ENCODE measurements around the gene SLC26A1. TPM values are rescaled to one million over a fixed set of nuclear protein-coding genes. Genes with fewer than 3 reads are reported as not detected.

Gene SLC26A1
- total and polyA plus RNA-seq, 2 donors: 0.14 to 0.41 TPM

DNA sequence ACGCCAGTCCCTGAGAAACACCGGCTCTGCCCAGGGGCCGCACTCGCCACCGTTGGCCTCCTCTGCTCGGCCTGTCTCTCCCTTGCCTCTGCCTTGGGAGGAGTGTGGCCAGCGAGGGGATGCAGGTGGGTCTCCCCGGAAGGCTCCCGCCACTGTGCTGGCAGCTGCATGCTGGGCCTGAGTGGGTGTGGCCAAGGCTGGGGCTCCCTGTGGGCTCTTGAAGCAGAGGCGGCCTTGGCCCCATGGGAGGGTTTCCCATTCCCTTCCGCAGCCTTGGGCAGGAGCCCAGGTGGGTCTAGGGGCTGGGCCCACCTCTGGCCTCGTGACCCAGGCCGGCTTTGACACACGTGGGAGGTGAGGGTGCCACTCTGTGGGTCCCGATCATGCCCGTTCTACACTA, 37.4 kb upstream of the SLC26A1 start:
- Histone ChIP-seq H3K27me3 (ENCODE audit: control insufficient read depth in 2 of 2, insufficient read depth in 1 of 2, low read length in 1 of 2) (peaks cover 0 to 26% of the 10 kb centered on the region in 2 donors), H3K27ac (ENCODE audit: low read depth in 1 of 2, low read length in 1 of 2) (no peak overlapping the region), H3K4me3 (ENCODE audit: low read length in 2 of 2) (no peak overlapping the region), H3K4me1 (ENCODE audit: control insufficient read depth in 2 of 2, insufficient read depth in 2 of 2, low read length in 2 of 2) (peaks cover 0 to 2% of the 10 kb centered on the region in 2 donors), H3K9me3 (ENCODE audit: control insufficient read depth in 2 of 2, insufficient read depth in 1 of 2, low read length in 1 of 2) (no peaks in the 10 kb centered on the region), H3K36me3 (ENCODE audit: control insufficient read depth in 2 of 2, insufficient read depth in 2 of 2, low read length in 1 of 2) (peaks cover 0 to 6% of the 10 kb centered on the region in 2 donors)
- 77% methylated on average over 16 of the region's 16 CpGs for WGBS
- DNase-seq (ENCODE audit: low read depth in 6 of 9, low spot score in 9 of 9): no peak

DNA sequence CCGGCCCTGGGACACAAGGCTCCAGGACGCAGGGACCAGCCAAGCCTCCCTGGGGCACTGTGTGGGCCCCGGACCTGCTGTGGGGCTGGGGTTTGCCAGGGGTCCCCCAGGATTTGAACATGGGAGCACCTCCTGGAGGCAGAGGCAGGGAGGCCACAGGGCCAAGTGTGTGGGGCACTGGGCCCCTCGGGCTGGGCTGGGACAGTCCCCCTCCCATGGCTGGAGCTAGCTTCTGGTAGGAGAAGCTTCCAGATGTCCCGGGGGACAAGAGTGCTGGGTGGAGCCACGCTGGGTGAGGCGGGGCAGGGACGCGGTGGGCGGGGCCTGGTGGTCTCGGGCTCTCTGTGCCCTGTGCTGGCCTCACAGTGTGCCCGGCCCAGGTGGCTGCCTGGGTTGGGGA, 36.8 kb upstream of the SLC26A1 start:
- H3K4me3 ChIP-seq (ENCODE audit: low read length in 2 of 2): no peak overlapping the region
- peaks cover 0 to 11% of the 10 kb centered on the region in 2 donors for H3K36me3 ChIP-seq (ENCODE audit: control insufficient read depth in 2 of 2, insufficient read depth in 2 of 2, low read length in 1 of 2)
- WGBS: 76% methylated on average over 12 of the region's 12 CpGs
- H3K9me3 ChIP-seq (ENCODE audit: control insufficient read depth in 2 of 2, insufficient read depth in 1 of 2, low read length in 1 of 2): peaks cover 0 to 2% of the 10 kb centered on the region in 2 donors
- no peak for DNase-seq (ENCODE audit: low read depth in 6 of 9, low spot score in 9 of 9)
- H3K4me1 ChIP-seq (ENCODE audit: control insufficient read depth in 2 of 2, insufficient read depth in 2 of 2, low read length in 2 of 2): peaks cover 0 to 2% of the 10 kb centered on the region in 2 donors
- peaks cover 0 to 26% of the 10 kb centered on the region in 2 donors for H3K27me3 ChIP-seq (ENCODE audit: control insufficient read depth in 2 of 2, insufficient read depth in 1 of 2, low read length in 1 of 2)
- H3K27ac ChIP-seq (ENCODE audit: low read depth in 1 of 2, low read length in 1 of 2): no peak overlapping the region

DNA sequence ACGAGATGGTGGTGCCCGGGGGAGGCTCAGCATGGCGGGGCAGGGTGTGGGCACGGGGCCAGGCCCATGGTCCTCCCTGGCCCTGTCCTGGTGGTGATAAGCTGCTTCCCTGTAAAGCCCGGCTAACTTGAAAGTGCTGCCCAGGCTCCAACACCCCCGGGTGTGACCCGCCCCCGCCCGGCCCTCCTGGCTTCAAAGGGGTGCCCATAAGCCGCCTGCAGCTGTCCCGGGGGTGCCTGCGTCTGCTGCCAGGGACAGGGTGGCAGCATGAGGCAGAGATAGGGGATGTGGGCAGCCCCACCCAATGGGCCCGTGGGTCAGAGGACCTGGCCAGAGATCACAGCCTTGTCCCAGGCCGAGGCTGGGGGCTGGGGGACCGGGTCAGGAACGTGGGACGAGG, 36.3 kb upstream of the SLC26A1 start:
- Histone ChIP-seq H3K36me3 (ENCODE audit: control insufficient read depth in 2 of 2, insufficient read depth in 2 of 2, low read length in 1 of 2) (peaks cover 0 to 13% of the 10 kb centered on the region in 2 donors), H3K4me1 (ENCODE audit: control insufficient read depth in 2 of 2, insufficient read depth in 2 of 2, low read length in 2 of 2) (peaks cover 0 to 2% of the 10 kb centered on the region in 2 donors), H3K4me3 (ENCODE audit: low read length in 2 of 2) (no peak overlapping the region), H3K27me3 (ENCODE audit: control insufficient read depth in 2 of 2, insufficient read depth in 1 of 2, low read length in 1 of 2) (peaks cover 0 to 26% of the 10 kb centered on the region in 2 donors), H3K27ac (ENCODE audit: low read depth in 1 of 2, low read length in 1 of 2) (no peak overlapping the region), H3K9me3 (ENCODE audit: control insufficient read depth in 2 of 2, insufficient read depth in 1 of 2, low read length in 1 of 2) (peaks cover 0 to 2% of the 10 kb centered on the region in 2 donors)
- WGBS: 88% methylated on average over 17 of the region's 17 CpGs
- no peak for DNase-seq (ENCODE audit: low read depth in 6 of 9, low spot score in 9 of 9)

DNA sequence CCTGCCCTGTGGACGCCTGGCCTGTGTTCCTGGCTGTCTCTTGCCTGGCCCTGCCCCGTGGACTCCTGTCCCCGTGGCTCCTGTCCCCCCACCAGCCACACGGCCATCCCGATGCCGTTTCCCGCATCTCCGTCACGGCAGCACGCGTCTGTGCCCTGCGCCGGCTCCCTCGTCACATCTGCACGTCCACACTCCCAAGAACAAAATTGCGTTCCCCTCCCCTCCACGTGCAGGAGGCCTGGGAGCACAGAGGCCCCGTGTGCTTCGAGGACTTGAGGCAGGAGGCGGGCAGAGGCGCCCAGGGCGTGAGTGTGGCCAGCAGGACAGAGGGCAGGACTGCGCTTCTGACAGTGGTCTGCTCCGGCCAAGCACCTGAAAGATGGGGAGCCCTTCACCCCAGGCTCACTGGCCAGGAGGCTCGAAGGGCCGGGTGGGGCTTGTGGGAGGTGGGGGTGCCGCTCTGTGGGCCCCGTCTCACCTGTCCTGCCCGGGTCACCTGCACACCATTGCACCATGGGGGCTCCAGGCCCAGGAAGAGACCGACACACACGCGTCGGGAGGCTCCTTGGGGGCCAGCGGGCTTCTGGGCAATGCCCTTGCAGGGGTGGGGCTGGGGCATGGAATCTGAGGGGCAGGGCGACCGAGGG, 35.5 kb upstream of the SLC26A1 start:
- H3K27me3 ChIP-seq (ENCODE audit: control insufficient read depth in 2 of 2, insufficient read depth in 1 of 2, low read length in 1 of 2): peaks cover 0 to 23% of the 10 kb centered on the region in 2 donors
- H3K4me1 ChIP-seq (ENCODE audit: control insufficient read depth in 2 of 2, insufficient read depth in 2 of 2, low read length in 2 of 2): peaks cover 0 to 2% of the 10 kb centered on the region in 2 donors
- 88% methylated on average over 36 of the region's 36 CpGs for WGBS
- H3K27ac ChIP-seq (ENCODE audit: low read depth in 1 of 2, low read length in 1 of 2): no peak overlapping the region
- peaks cover 0 to 13% of the 10 kb centered on the region in 2 donors for H3K36me3 ChIP-seq (ENCODE audit: control insufficient read depth in 2 of 2, insufficient read depth in 2 of 2, low read length in 1 of 2)
- no peak for DNase-seq (ENCODE audit: low read depth in 6 of 9, low spot score in 9 of 9)
- no peak overlapping the region for H3K4me3 ChIP-seq (ENCODE audit: low read length in 2 of 2)
- H3K9me3 ChIP-seq (ENCODE audit: control insufficient read depth in 2 of 2, insufficient read depth in 1 of 2, low read length in 1 of 2): peaks cover 0 to 2% of the 10 kb centered on the region in 2 donors

DNA sequence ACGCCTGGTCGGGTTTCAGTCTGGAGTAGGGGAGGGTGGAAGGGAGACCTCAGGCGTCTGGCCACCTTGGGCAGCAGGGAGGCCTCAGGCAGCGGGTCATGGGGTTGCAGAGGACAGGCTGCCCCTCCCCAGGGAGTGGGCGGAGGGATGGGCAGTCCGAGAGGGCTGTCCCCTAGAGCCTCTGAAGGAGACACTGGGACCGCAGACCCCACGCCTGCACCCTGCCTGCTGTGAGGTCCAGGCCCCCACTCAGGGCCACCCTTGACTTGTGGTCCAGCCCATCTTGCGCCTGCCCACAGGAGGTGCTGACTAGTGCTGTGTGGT, 34.7 kb upstream of the SLC26A1 start:
- Histone ChIP-seq H3K27me3 (ENCODE audit: control insufficient read depth in 2 of 2, insufficient read depth in 1 of 2, low read length in 1 of 2) (peaks cover 0 to 19% of the 10 kb centered on the region in 2 donors), H3K4me3 (ENCODE audit: low read length in 2 of 2) (no peak overlapping the region), H3K27ac (ENCODE audit: low read depth in 1 of 2, low read length in 1 of 2) (no peak overlapping the region), H3K4me1 (ENCODE audit: control insufficient read depth in 2 of 2, insufficient read depth in 2 of 2, low read length in 2 of 2) (peaks cover 0 to 2% of the 10 kb centered on the region in 2 donors), H3K9me3 (ENCODE audit: control insufficient read depth in 2 of 2, insufficient read depth in 1 of 2, low read length in 1 of 2) (peaks cover 0 to 2% of the 10 kb centered on the region in 2 donors), H3K36me3 (ENCODE audit: control insufficient read depth in 2 of 2, insufficient read depth in 2 of 2, low read length in 1 of 2) (peaks cover 0 to 13% of the 10 kb centered on the region in 2 donors)
- DNase-seq (ENCODE audit: low read depth in 6 of 9, low spot score in 9 of 9): no peak
- 80% methylated on average over 9 of the region's 9 CpGs for WGBS

DNA sequence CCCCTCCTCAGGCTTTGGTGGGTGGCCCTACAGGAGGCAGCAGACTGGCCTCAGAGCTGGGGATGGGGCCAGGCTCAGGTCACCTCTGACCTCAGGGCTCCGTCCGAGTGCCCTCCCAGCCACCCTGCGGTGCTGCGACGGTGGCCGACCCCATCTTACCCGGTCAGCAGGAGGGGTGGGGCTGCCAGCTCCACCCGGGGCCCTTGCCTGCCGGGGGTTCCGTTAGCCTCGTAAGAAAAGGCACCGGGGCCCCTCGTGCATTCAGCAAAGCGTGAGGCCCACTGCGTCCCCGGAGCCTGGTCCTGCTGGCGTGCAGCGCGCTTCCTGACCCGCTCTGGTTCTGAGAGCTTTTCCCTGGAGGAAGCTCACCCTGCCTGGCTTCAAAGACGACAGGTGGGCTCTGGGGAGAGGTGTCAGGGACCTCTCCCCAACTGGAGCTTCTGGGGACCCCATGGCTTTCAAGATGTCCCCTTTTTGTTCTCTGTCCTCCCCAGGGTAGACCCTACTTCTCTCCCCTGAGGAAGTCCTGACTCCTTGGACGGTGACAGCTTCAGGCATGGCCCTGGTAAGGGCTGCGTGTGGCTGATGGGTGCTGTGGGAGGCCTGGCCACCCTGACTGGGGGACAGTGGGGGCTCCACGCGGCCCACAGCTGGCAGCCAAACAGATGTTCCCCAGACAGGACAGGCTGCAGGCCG, 34.2 kb upstream of the SLC26A1 start:
- Histone ChIP-seq H3K36me3 (ENCODE audit: control insufficient read depth in 2 of 2, insufficient read depth in 2 of 2, low read length in 1 of 2) (peaks cover 0 to 13% of the 10 kb centered on the region in 2 donors), H3K27ac (ENCODE audit: low read depth in 1 of 2, low read length in 1 of 2) (no peak overlapping the region), H3K27me3 (ENCODE audit: control insufficient read depth in 2 of 2, insufficient read depth in 1 of 2, low read length in 1 of 2) (peaks cover 0 to 16% of the 10 kb centered on the region in 2 donors), H3K9me3 (ENCODE audit: control insufficient read depth in 2 of 2, insufficient read depth in 1 of 2, low read length in 1 of 2) (peaks cover 0 to 2% of the 10 kb centered on the region in 2 donors), H3K4me1 (ENCODE audit: control insufficient read depth in 2 of 2, insufficient read depth in 2 of 2, low read length in 2 of 2) (peaks cover 0 to 2% of the 10 kb centered on the region in 2 donors), H3K4me3 (ENCODE audit: low read length in 2 of 2) (no peak overlapping the region)
- no peak for DNase-seq (ENCODE audit: low read depth in 6 of 9, low spot score in 9 of 9)
- 85% methylated on average over 26 of the region's 26 CpGs for WGBS

DNA sequence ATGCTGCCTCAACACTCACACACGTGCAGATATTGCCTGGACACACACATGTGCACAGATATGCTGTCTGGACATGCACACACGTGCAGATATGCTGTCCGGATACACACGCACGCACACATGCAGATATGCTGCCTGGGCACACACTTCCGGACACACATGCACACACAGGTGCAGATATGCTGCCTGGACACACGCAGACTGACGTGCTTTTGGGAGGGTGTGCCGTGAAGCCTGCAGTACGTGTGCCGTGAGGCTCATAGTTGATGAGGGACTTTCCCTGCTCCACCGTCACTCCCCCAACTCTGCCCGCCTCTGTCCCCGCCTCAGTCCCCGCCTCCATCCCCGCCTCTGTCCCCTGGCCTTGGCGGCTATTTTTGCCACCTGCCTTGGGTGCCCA, 32.9 kb upstream of the SLC26A1 start:
- peaks cover 0 to 13% of the 10 kb centered on the region in 2 donors for H3K36me3 ChIP-seq (ENCODE audit: control insufficient read depth in 2 of 2, insufficient read depth in 2 of 2, low read length in 1 of 2)
- H3K27me3 ChIP-seq (ENCODE audit: control insufficient read depth in 2 of 2, insufficient read depth in 1 of 2, low read length in 1 of 2): peaks cover 0 to 6% of the 10 kb centered on the region in 2 donors
- no peak overlapping the region for H3K27ac ChIP-seq (ENCODE audit: low read depth in 1 of 2, low read length in 1 of 2)
- no peak for DNase-seq (ENCODE audit: low read depth in 6 of 9, low spot score in 9 of 9)
- H3K9me3 ChIP-seq (ENCODE audit: control insufficient read depth in 2 of 2, insufficient read depth in 1 of 2, low read length in 1 of 2): peaks cover 0 to 2% of the 10 kb centered on the region in 2 donors
- peaks cover 0 to 2% of the 10 kb centered on the region in 2 donors for H3K4me1 ChIP-seq (ENCODE audit: control insufficient read depth in 2 of 2, insufficient read depth in 2 of 2, low read length in 2 of 2)
- no peak overlapping the region for H3K4me3 ChIP-seq (ENCODE audit: low read length in 2 of 2)
- 74% methylated on average over 17 of the region's 17 CpGs for WGBS

DNA sequence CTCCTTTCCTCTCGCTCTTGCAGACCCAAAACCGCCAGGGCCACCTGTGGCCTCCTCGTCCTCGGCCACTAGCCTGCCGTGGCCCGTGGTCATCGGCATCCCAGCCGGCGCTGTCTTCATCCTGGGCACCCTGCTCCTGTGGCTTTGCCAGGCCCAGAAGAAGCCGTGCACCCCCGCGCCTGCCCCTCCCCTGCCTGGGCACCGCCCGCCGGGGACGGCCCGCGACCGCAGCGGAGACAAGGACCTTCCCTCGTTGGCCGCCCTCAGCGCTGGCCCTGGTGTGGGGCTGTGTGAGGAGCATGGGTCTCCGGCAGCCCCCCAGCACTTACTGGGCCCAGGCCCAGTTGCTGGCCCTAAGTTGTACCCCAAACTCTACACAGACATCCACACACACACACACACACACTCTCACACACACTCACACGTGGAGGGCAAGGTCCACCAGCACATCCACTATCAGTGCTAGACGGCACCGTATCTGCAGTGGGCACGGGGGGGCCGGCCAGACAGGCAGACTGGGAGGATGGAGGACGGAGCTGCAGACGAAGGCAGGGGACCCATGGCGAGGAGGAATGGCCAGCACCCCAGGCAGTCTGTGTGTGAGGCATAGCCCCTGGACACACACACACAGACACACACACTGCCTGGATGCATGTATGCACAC, 31.8 kb upstream of the SLC26A1 start:
- Histone ChIP-seq H3K4me1 (ENCODE audit: control insufficient read depth in 2 of 2, insufficient read depth in 2 of 2, low read length in 2 of 2) (peaks cover 0 to 2% of the 10 kb centered on the region in 2 donors), H3K36me3 (ENCODE audit: control insufficient read depth in 2 of 2, insufficient read depth in 2 of 2, low read length in 1 of 2) (peaks cover 0 to 13% of the 10 kb centered on the region in 2 donors), H3K27me3 (ENCODE audit: control insufficient read depth in 2 of 2, insufficient read depth in 1 of 2, low read length in 1 of 2) (peaks cover 0 to 6% of the 10 kb centered on the region in 2 donors), H3K4me3 (ENCODE audit: low read length in 2 of 2) (no peak overlapping the region), H3K9me3 (ENCODE audit: control insufficient read depth in 2 of 2, insufficient read depth in 1 of 2, low read length in 1 of 2) (peaks cover 0 to 2% of the 10 kb centered on the region in 2 donors), H3K27ac (ENCODE audit: low read depth in 1 of 2, low read length in 1 of 2) (no peak overlapping the region)
- no peak for DNase-seq (ENCODE audit: low read depth in 6 of 9, low spot score in 9 of 9)
- 97% methylated on average over 32 of the region's 32 CpGs for WGBS
